WI38 (cell line): ENCODE measurements around the gene SSX2IP.
A peak's percentile ranks its signal among the peaks of the same experiment; 100 is the strongest.

Experiments used
- H3K4me3 ChIP-seq: 2 replicates; pipeline ENCODE4 v1.5.1; 2011; ENCODE audit warnings: low read depth, mild to moderate bottlenecking, control low read depth, low read length
- CTCF ChIP-seq: IDR thresholded peaks from 2 replicates; pipeline ENCODE4 v1.5.1; 2012; ENCODE audit warnings: low read depth, mild to moderate bottlenecking, control low read depth, low read length

Gene SSX2IP

GRCh38 chr1:84698151-84699110 lies 8.2 kb upstream of the SSX2IP start:
- TF ChIP-seq CTCF, result no peak
- peak overlapping the region; percentile 23; the same call in 1 of the 2 replicates for H3K4me3 ChIP-seq

- no peak overlapping the region for H3K4me3 ChIP-seq
- no peak for TF ChIP-seq CTCF
Observed at GRCh38 chr1:84693785-84694184, 3.5 kb upstream of the SSX2IP start.

GRCh38 chr1:84693005-84693404 lies 2.7 kb upstream of the SSX2IP start:
- H3K4me3 ChIP-seq, result no peak overlapping the region

GRCh38 chr1:84692391-84692790 lies 2.1 kb upstream of the SSX2IP start:
- no peak for TF ChIP-seq CTCF

More at GRCh38 chr1:84693005-84693404, 2.7 kb upstream of the SSX2IP start:
- no peak for TF ChIP-seq CTCF

GRCh38 chr1:84691122-84691783 lies 992 bp upstream of the SSX2IP start:
- H3K4me3 ChIP-seq, result peak overlapping the region; percentile 77
- TF ChIP-seq CTCF, result no peak

More at GRCh38 chr1:84692391-84692790, 2.1 kb upstream of the SSX2IP start:
- H3K4me3 ChIP-seq, result no peak overlapping the region

GRCh38 chr1:84689514-84690396 lies 506 bp downstream of the SSX2IP start:
- TF ChIP-seq CTCF, result peak; percentile 14; the same call in 1 of the 2 replicates
- H3K4me3 ChIP-seq, result peak overlapping the region; percentile 77
